Peyer's patch (tissue), 4 donors: Measurements from ENCODE around the gene SCFD2. TPM values are rescaled to one million over a fixed set of nuclear protein-coding genes. Genes with fewer than 3 reads are reported as not detected.

Source experiments
- DNase-seq, 3 donors: peaks; one replicate each; pipeline ENCODE4 v3.0.0-alpha.2; 2017 to 2019
- H3K27ac ChIP-seq, 4 donors: fragments of 200-600 bp; sonication (generic); one replicate each; pipeline ENCODE4 v1.5.1; 2016 to 2019
- H3K27me3 ChIP-seq, 2 donors: fragments of 200-600 bp; sonication (generic); one replicate each; pipeline ENCODE4 v1.5.1; 2019
- H3K36me3 ChIP-seq, 3 donors: fragments of 200-600 bp; sonication (generic); one replicate each; pipeline ENCODE4 v1.5.1; 2016 to 2019
- H3K4me1 ChIP-seq, 4 donors: fragments of 200-600 bp; sonication (generic); one replicate each; pipeline ENCODE4 v1.5.1; 2016 to 2019
- H3K4me3 ChIP-seq, 4 donors: fragments of 200-600 bp; sonication (generic); 1 replicate in 3 of 4; 2 replicates in 1 of 4; pipeline ENCODE4 v1.5.1; 2016 to 2019; ENCODE audit warnings: mild to moderate bottlenecking in 1 of 4
- H3K9me3 ChIP-seq, 4 donors: fragments of 200-600 bp; sonication (generic); one replicate each; pipeline ENCODE4 v1.5.1; 2016 to 2019; ENCODE audit warnings: mild to moderate bottlenecking in 1 of 4
- CTCF ChIP-seq, 6 experiments: fragments of 450-650 bp in 4 of 6; fragments of 200-600 bp in 2 of 6; sonication (generic) in 1 of 6; IDR thresholded peaks; one replicate each; pipeline ENCODE4 v1.5.1; 2017 to 2019; ENCODE audit warnings: antibody characterized with exemption in 6 of 6, mild to moderate bottlenecking in 3 of 6, moderate library complexity in 1 of 6
- POLR2A ChIP-seq, 2 donors: fragments of 450-650 bp; IDR thresholded peaks; one replicate each; pipeline ENCODE4 v1.5.1; 2017; ENCODE audit warnings: antibody characterized with exemption in 2 of 2, mild to moderate bottlenecking in 2 of 2, moderate library complexity in 2 of 2
- total RNA-seq, 4 donors: library from RNA; depleted of rRNA; stranded (reverse); fragments of >200 nt; gene quantifications; one replicate each; pipeline ENCODE4 v1.1.0, GENCODE V29; 2016

SCFD2 gene
- total RNA-seq, 4 donors from 2014 or later: 17.3 to 165 (median 30.1) TPM

GRCh38 chr4:53015681-53016080, 350.2 kb downstream of the SCFD2 start:
- Histone ChIP-seq H3K36me3 (no peaks in the 10 kb centered on the region), H3K4me1 (peaks cover 0 to 9% (median 0%) of the 10 kb centered on the region in 4 donors), H3K27me3 (no peaks in the 10 kb centered on the region), H3K4me3 (no peak overlapping the region), H3K27ac (no peak overlapping the region), H3K9me3 (no peaks in the 10 kb centered on the region)
- TF ChIP-seq POLR2A (IDR thresholded peaks at IDR 0.05): no peak
- peak in 5 of 6 experiments; percentile 13 to 61 (median 53) for TF ChIP-seq CTCF (IDR thresholded peaks at IDR 0.05)
- no peak for DNase-seq

- DNase-seq: no peak
- no peaks in the 10 kb centered on the region for H3K27me3 ChIP-seq
- H3K4me3 ChIP-seq: no peak overlapping the region
- no peaks in the 10 kb centered on the region for H3K9me3 ChIP-seq
- H3K36me3 ChIP-seq: no peaks in the 10 kb centered on the region
- H3K4me1 ChIP-seq: peaks cover 0 to 8% (median 0%) of the 10 kb centered on the region in 4 donors
- H3K27ac ChIP-seq: no peak overlapping the region
- TF ChIP-seq CTCF (IDR thresholded peaks at IDR 0.05): no peak
- TF ChIP-seq POLR2A (IDR thresholded peaks at IDR 0.05): no peak
These were observed 351.0 kb downstream of the SCFD2 start for GRCh38 chr4:53014881-53015280.

- H3K27ac ChIP-seq: no peak overlapping the region
- no peaks in the 10 kb centered on the region for H3K9me3 ChIP-seq
These were observed 351.7 kb downstream of the SCFD2 start for GRCh38 chr4:53013873-53014775.

GRCh38 chr4:53012738-53013137, 353.1 kb downstream of the SCFD2 start:
- Histone ChIP-seq H3K27ac (peak overlapping the region in 3 of 4 donors; percentile 14 to 22 (median 21)), H3K27me3 (no peaks in the 10 kb centered on the region), H3K9me3 (no peaks in the 10 kb centered on the region), H3K36me3 (no peaks in the 10 kb centered on the region), H3K4me3 (no peak overlapping the region), H3K4me1 (peaks cover 0 to 4% (median 0%) of the 10 kb centered on the region in 4 donors)
- no peak for TF ChIP-seq CTCF (IDR thresholded peaks at IDR 0.05)
- TF ChIP-seq POLR2A (IDR thresholded peaks at IDR 0.05): no peak
- DNase-seq: no peak

More at GRCh38 chr4:53013873-53014775, 351.7 kb downstream of the SCFD2 start:
- Histone ChIP-seq H3K4me1 (peaks cover 0 to 4% (median 0%) of the 10 kb centered on the region in 4 donors), H3K27me3 (no peaks in the 10 kb centered on the region), H3K4me3 (no peak overlapping the region), H3K36me3 (no peaks in the 10 kb centered on the region)
- TF ChIP-seq POLR2A (IDR thresholded peaks at IDR 0.05) (no peak), CTCF (IDR thresholded peaks at IDR 0.05) (no peak)
- no peak for DNase-seq

- no peak overlapping the region for H3K4me3 ChIP-seq
- DNase-seq: no peak
- TF ChIP-seq CTCF (IDR thresholded peaks at IDR 0.05) (no peak), POLR2A (IDR thresholded peaks at IDR 0.05) (no peak)
- H3K36me3 ChIP-seq: no peaks in the 10 kb centered on the region
- peaks cover 0 to 4% (median 0%) of the 10 kb centered on the region in 4 donors for H3K4me1 ChIP-seq
- H3K27ac ChIP-seq: no peak overlapping the region
- no peaks in the 10 kb centered on the region for H3K27me3 ChIP-seq
- H3K9me3 ChIP-seq: no peaks in the 10 kb centered on the region
These were observed 354.5 kb downstream of the SCFD2 start for GRCh38 chr4:53011259-53011905.
